Islet precursor cell (in vitro differentiated cells): ENCODE measurements around the gene ARRDC4.

Experiments used
- DNase-seq: peaks from one replicate; pipeline ENCODE4 v3.0.0-alpha.2; 2018

ARRDC4 gene

GRCh38 chr15:98000249-98001203 is 40.0 kb downstream of the ARRDC4 start:
- DNase-seq = peak; percentile 88

- DNase-seq = no peak
Observed at GRCh38 chr15:98001663-98002194, 41.2 kb downstream of the ARRDC4 start.

- DNase-seq = no peak
Observed at GRCh38 chr15:98002419-98002818, 41.9 kb downstream of the ARRDC4 start.

- DNase-seq = peak; percentile 75
Observed at GRCh38 chr15:98002866-98003265, 42.4 kb downstream of the ARRDC4 start.

- peak; percentile 68 for DNase-seq
Observed at GRCh38 chr15:98003518-98003917, 43.0 kb downstream of the ARRDC4 start.

GRCh38 chr15:98003996-98004395 is 43.5 kb downstream of the ARRDC4 start:
- DNase-seq = peak; percentile 70

- DNase-seq = no peak
Observed at GRCh38 chr15:98005659-98006058, 45.2 kb downstream of the ARRDC4 start.

GRCh38 chr15:98009169-98009568 is 48.7 kb downstream of the ARRDC4 start:
- DNase-seq = no peak

- DNase-seq = no peak
Observed at GRCh38 chr15:98009971-98010370, 49.5 kb downstream of the ARRDC4 start.

- no peak for DNase-seq
Observed at GRCh38 chr15:98012354-98012753, 51.9 kb downstream of the ARRDC4 start.

GRCh38 chr15:98013631-98014030 is 53.1 kb downstream of the ARRDC4 start:
- no peak for DNase-seq

GRCh38 chr15:98017150-98017964 is 56.9 kb downstream of the ARRDC4 start:
- DNase-seq = no peak

GRCh38 chr15:98018761-98019351 is 58.4 kb downstream of the ARRDC4 start:
- no peak for DNase-seq
